H1 (cell line): ENCODE results near the gene VPS51. TPM values are rescaled to one million over a fixed set of nuclear protein-coding genes. Genes with fewer than 3 reads are reported as not detected.

ENCODE experiments used
- CTCF ChIA-PET: fragments of 300-600 bp; sonication (Branson Sonifier 250); formaldehyde crosslinking; loops from one replicate; lab custom pipeline; 2021; ENCODE audit not compliant: partially characterized antibody; lab: Charles Lee
- POLR2A ChIA-PET: fragments of 300-600 bp; sonication (Branson Sonifier 250); formaldehyde crosslinking; loops from one replicate; lab custom pipeline; 2021; ENCODE audit warnings: inconsistent platforms; ENCODE audit not compliant: partially characterized antibody; lab: Charles Lee
- DNase-seq, 2 experiments: peaks; one replicate each; pipeline versions ENCODE4 v3.0.0 to v3.0.0-alpha.2; 2010 to 2022; ENCODE audit warnings: low spot score in 2 of 2, low read depth in 1 of 2, mixed read lengths in 1 of 2
- FAIRE-seq: peaks from 2 replicates; lab custom pipeline; 2011; peaks lifted over from hg19 to GRCh38; lab: Jason Lieb, UNC
- H2AFZ ChIP-seq: 2 replicates; pipeline ENCODE4 v1.8.1; 2012; ENCODE audit warnings: low read length, inconsistent platforms
- H2AK5ac ChIP-seq: 2 replicates; pipeline ENCODE4 v1.6.1; 2013; ENCODE audit warnings: low read depth, low read length
- H2BK120ac ChIP-seq: replicated peaks from 2 replicates; pipeline ENCODE3; 2013; ENCODE audit warnings: low read depth, low read length, inconsistent platforms
- H2BK12ac ChIP-seq: 2 replicates; pipeline ENCODE4 v1.6.1; 2013; ENCODE audit warnings: low read depth, low read length
- H2BK15ac ChIP-seq: 2 replicates; pipeline ENCODE4 v1.6.1; 2013; ENCODE audit warnings: low read length
- H2BK20ac ChIP-seq: 2 replicates; pipeline ENCODE4 v1.6.1; 2013; ENCODE audit warnings: low read length
- H2BK5ac ChIP-seq: 2 replicates; pipeline ENCODE4 v1.6.1; 2013; ENCODE audit warnings: low read depth, low read length
- H3K14ac ChIP-seq: 2 replicates; pipeline ENCODE4 v1.6.1; 2013; ENCODE audit warnings: inconsistent platforms; ENCODE audit not compliant: insufficient read length
- H3K18ac ChIP-seq: 2 replicates; pipeline ENCODE4 v1.6.1; 2013; ENCODE audit warnings: low read length; ENCODE audit errors: extremely low read depth
- H3K23ac ChIP-seq: 2 replicates; pipeline ENCODE4 v1.6.1; 2013; ENCODE audit warnings: inconsistent platforms; ENCODE audit not compliant: insufficient read length
- H3K23me2 ChIP-seq: 2 replicates; pipeline ENCODE4 v1.6.1; 2013; ENCODE audit warnings: low read depth, low read length
- H3K27ac ChIP-seq: 2 replicates; pipeline ENCODE4 v1.6.1; 2011; ENCODE audit warnings: low read depth, low read length, inconsistent platforms
- H3K27me3 ChIP-seq, 4 experiments: replicated peaks in 1 of 4; 1 replicate in 1 of 4; 2 replicates in 3 of 4; pipeline versions ENCODE4 v1.6.1 to v1.8.1; 2011 to 2013; ENCODE audit warnings: low read length in 3 of 4, mild to moderate bottlenecking in 3 of 4, inconsistent platforms in 2 of 4, mixed read lengths in 2 of 4, moderate library complexity in 1 of 4; ENCODE audit not compliant: control insufficient read depth in 3 of 4, insufficient read depth in 3 of 4; ENCODE audit errors: extremely low read depth in 1 of 4
- H3K36me3 ChIP-seq, 4 experiments: 2 replicates each; pipeline versions ENCODE4 v1.6.1 to v1.8.1; 2011 to 2013; ENCODE audit warnings: mild to moderate bottlenecking in 4 of 4, low read length in 3 of 4, moderate library complexity in 2 of 4, control low read depth in 1 of 4, inconsistent platforms in 1 of 4; ENCODE audit not compliant: insufficient read depth in 4 of 4, control insufficient read depth in 2 of 4
- H3K4ac ChIP-seq: replicated peaks from 2 replicates; pipeline ENCODE3; 2013; ENCODE audit warnings: low read length, low read depth, mixed read lengths, inconsistent platforms; ENCODE audit not compliant: insufficient read length
- H3K4me1 ChIP-seq, 4 experiments: replicated peaks in 1 of 4; 1 replicate in 1 of 4; 2 replicates in 3 of 4; pipeline versions ENCODE4 v1.6.1 to v1.8.1; 2011 to 2013; ENCODE audit warnings: low read length in 3 of 4, inconsistent platforms in 2 of 4, mixed read lengths in 1 of 4; ENCODE audit not compliant: insufficient read depth in 4 of 4, control insufficient read depth in 3 of 4
- H3K4me2 ChIP-seq, 2 experiments: 2 replicates each; pipeline versions ENCODE4 v1.6.1 to v1.8.1; 2011 to 2013; ENCODE audit warnings: low read depth in 2 of 2, low read length in 2 of 2, control low read depth in 1 of 2, inconsistent platforms in 1 of 2, mild to moderate bottlenecking in 1 of 2; ENCODE audit not compliant: insufficient read depth in 1 of 2
- H3K4me3 ChIP-seq, 4 experiments: fragments of 200-600, 300-600 bp in 1 of 4; sonication (generic), shearing (Covaris generic), sonication (Bioruptor Twin) in 1 of 4; 2 replicates each; pipeline versions ENCODE4 v1.5.1 to v1.8.1; 2011 to 2016; ENCODE audit warnings: low read length in 4 of 4, low read depth in 3 of 4, control low read depth in 2 of 4, inconsistent platforms in 2 of 4, mild to moderate bottlenecking in 2 of 4, mixed read lengths in 1 of 4, moderate library complexity in 1 of 4; ENCODE audit not compliant: insufficient read depth in 2 of 4; ENCODE audit errors: extremely low read depth in 1 of 4
- H3K56ac ChIP-seq: replicated peaks from 2 replicates; pipeline ENCODE3; 2013; ENCODE audit warnings: low read depth, mild to moderate bottlenecking, mixed read lengths, low read length, inconsistent platforms; ENCODE audit not compliant: insufficient read length
- H3K79me1 ChIP-seq: 2 replicates; pipeline ENCODE4 v1.6.1; 2013; ENCODE audit warnings: low read depth, low read length, control low read depth
- H3K79me2 ChIP-seq, 2 experiments: 2 replicates each; pipeline versions ENCODE4 v1.6.1 to v1.8.1; 2012 to 2013; ENCODE audit warnings: low read length in 2 of 2, mild to moderate bottlenecking in 2 of 2, inconsistent platforms in 1 of 2; ENCODE audit not compliant: insufficient read depth in 2 of 2, control insufficient read depth in 1 of 2
- H3K9ac ChIP-seq, 4 experiments: replicated peaks in 1 of 4; 1 replicate in 1 of 4; 2 replicates in 3 of 4; pipeline versions ENCODE4 v1.6.1 to v1.8.1; 2011 to 2013; ENCODE audit warnings: low read depth in 3 of 4, low read length in 3 of 4, control low read depth in 2 of 4, mild to moderate bottlenecking in 2 of 4, moderate library complexity in 2 of 4, inconsistent platforms in 1 of 4; ENCODE audit errors: extremely low read depth in 1 of 4
- H3K9me3 ChIP-seq, 2 experiments: 2 replicates each; pipeline versions ENCODE4 v1.6.1 to v1.8.1; 2012 to 2013; ENCODE audit warnings: mild to moderate bottlenecking in 2 of 2, moderate library complexity in 2 of 2, control low read depth in 1 of 2, inconsistent platforms in 1 of 2, low read depth in 1 of 2, low read length in 1 of 2, mixed read lengths in 1 of 2; ENCODE audit not compliant: insufficient read depth in 2 of 2
- H4K20me1 ChIP-seq, 2 experiments: replicated peaks in 1 of 2; 2 replicates each; pipeline versions ENCODE3 to v1.8.1; 2011 to 2013; ENCODE audit warnings: inconsistent platforms in 2 of 2, low read length in 2 of 2, mild to moderate bottlenecking in 1 of 2; ENCODE audit not compliant: insufficient read depth in 2 of 2, control insufficient read depth in 1 of 2
- H4K5ac ChIP-seq: 2 replicates; pipeline ENCODE4 v1.6.1; 2013; ENCODE audit warnings: low read length, low read depth, mixed read lengths, inconsistent platforms; ENCODE audit not compliant: insufficient read length
- H4K8ac ChIP-seq: 2 replicates; pipeline ENCODE4 v1.8.0; 2013; ENCODE audit warnings: mild to moderate bottlenecking, moderate library complexity, low read length, inconsistent platforms; ENCODE audit not compliant: insufficient read depth; ENCODE audit errors: extremely low read depth
- H4K91ac ChIP-seq: replicated peaks from 2 replicates; pipeline ENCODE3; 2013; ENCODE audit warnings: low read length, mixed read lengths, inconsistent platforms; ENCODE audit not compliant: insufficient read length
- CHD1 ChIP-seq: IDR thresholded peaks from 2 replicates; pipeline ENCODE4 v1.6.1; 2012; ENCODE audit warnings: low read depth, low read length, improper control_type of control experiment
- EZH2 ChIP-seq: fragments of 200-600 bp; sonication (generic); IDR thresholded peaks from 2 replicates; pipeline ENCODE4 v1.7.1; 2012; ENCODE audit warnings: low read depth, mild to moderate bottlenecking, moderate library complexity, low read length, inconsistent platforms; ENCODE audit not compliant: severe bottlenecking
- JUN ChIP-seq: IDR thresholded peaks from 2 replicates; pipeline ENCODE4 v1.6.1; 2011; ENCODE audit warnings: low read depth, mild to moderate bottlenecking, improper control_type of control experiment, low read length
- PHF8 ChIP-seq: fragments of 200-600 bp; sonication (generic); conservative IDR thresholded peaks from 2 replicates; pipeline ENCODE4 v1.7.1; 2012; ENCODE audit warnings: low read depth, mild to moderate bottlenecking, inconsistent platforms, low read length, moderate library complexity
- POU5F1 ChIP-seq: IDR thresholded peaks from 2 replicates; pipeline ENCODE4 v1.6.1; 2011; ENCODE audit warnings: low read depth, mild to moderate bottlenecking, low read length, moderate library complexity
- RBBP5 ChIP-seq: IDR thresholded peaks from 2 replicates; pipeline ENCODE4 v1.7.1; 2012; ENCODE audit warnings: low read depth, mild to moderate bottlenecking, inconsistent platforms, low read length, moderate library complexity, borderline replicate concordance
- RNF2 ChIP-seq: fragments of 200-900, 300-1000 bp; sonication (generic); IDR thresholded peaks from 2 replicates; pipeline ENCODE4 v1.7.1; 2016; ENCODE audit warnings: borderline replicate concordance, low read depth, mild to moderate bottlenecking, antibody characterized with exemption, low read length; ENCODE audit not compliant: poor library complexity, severe bottlenecking; ENCODE audit errors: missing control alignments
- SIN3A ChIP-seq, 2 experiments: IDR thresholded peaks in 1 of 2; conservative IDR thresholded peaks in 1 of 2; 2 replicates each; pipeline ENCODE4 v1.6.1; 2011 to 2012; ENCODE audit warnings: low read length in 2 of 2, improper control_type of control experiment in 1 of 2, low read depth in 1 of 2, mild to moderate bottlenecking in 1 of 2
- TBP ChIP-seq: IDR thresholded peaks from 2 replicates; pipeline ENCODE4 v1.6.1; 2011; ENCODE audit warnings: low read depth, low read length, improper control_type of control experiment
- WGBS, 2 experiments: shearing (Covaris generic) in 1 of 2; methylation state at CpG; one replicate each; pipeline versions ENCODE4 v1.1.6 to v1.1.7; 2013 to 2015; ENCODE audit warnings: low lambda C conversion rate in 2 of 2, mixed read lengths in 2 of 2, inconsistent platforms in 1 of 2, low coverage in 1 of 2, missing lambda C conversion rate in 1 of 2; ENCODE audit not compliant: insufficient replicate concordance in 2 of 2, insufficient coverage in 1 of 2, insufficient read length in 1 of 2; ENCODE audit errors: extremely low coverage in 1 of 2, missing lambda C conversion rate in 1 of 2; 5-methylcytosine and 5-hydroxymethylcytosine counted together
- polyA plus RNA-seq, 7 experiments: library from polyadenylated mRNA; depleted of rRNA in 3 of 7; stranded (reverse) in 5 of 7; unstranded in 2 of 7; fragments of >200 nt in 5 of 7; fragments of 200-250 nt in 2 of 7; gene quantifications; 1 replicate in 5 of 7; 2 replicates in 1 of 7; 4 replicates in 1 of 7; pipeline versions ENCODE4 v1.2.1 to v1.2.3, GENCODE V29; 2011 to 2013; ENCODE audit warnings: missing spikeins in 2 of 7, mixed read lengths in 2 of 7
- total RNA-seq: library from RNA; stranded (reverse); fragmentation: NEBNext Ultra II Directional; extraction: Animal tissue kit (Norgen Biotek cat#: 25700); gene quantifications from 2 replicates; pipeline ENCODE4 v1.2.1, GENCODE V29; 2021
- TF ChIP-seq, protein P1 (sequence below): IDR thresholded peaks from 2 replicates; pipeline ENCODE4 v1.6.1; 2012; ENCODE audit warnings: inconsistent platforms
- TF ChIP-seq, protein P2 (sequence below): IDR thresholded peaks from 2 replicates; pipeline ENCODE4 v1.6.1; 2012; ENCODE audit warnings: low read length, inconsistent platforms

The VPS51 gene
- total and polyA plus RNA-seq, 2 of the 8 experiments (the other 6 are each of a cell fraction or from before 2014, with no cell fraction given) = 97.4 to 142 TPM

- H3K79me2 ChIP-seq = no peaks in the 10 kb centered on the region
- no peaks in the 10 kb centered on the region for H3K9me3 ChIP-seq
- no peak overlapping the region for H2BK12ac ChIP-seq
- no peak overlapping the region for H2BK120ac ChIP-seq
- no peak overlapping the region for H4K8ac ChIP-seq
- no peaks in the 10 kb centered on the region for H3K79me1 ChIP-seq
- no peak overlapping the region for H4K5ac ChIP-seq
- H3K4ac ChIP-seq = no peak overlapping the region
- no peak overlapping the region for H2AK5ac ChIP-seq
- ChIA-PET CTCF (interaction anchor here (0.9 kb wide), 1 partner anchor 24 kb away, joined by 4 read pairs; the partner anchor contains the start of gene CAPN1), POLR2A (interaction anchor here (1.4 kb wide), 1 partner anchor 31 kb away, joined by 3 read pairs; no protein-coding TSS in a partner anchor)
- DNase-seq (no peak), FAIRE-seq (no peak)
- no peak overlapping the region for H2BK20ac ChIP-seq
- H2AFZ ChIP-seq = no peak overlapping the region
- whole genome bisulfite sequencing, 2 experiments = 88% methylated on average over 3 of the region's 3 CpGs; no CpG with 5 or more reads in 1 of the 2 experiments
- no peak overlapping the region for H3K56ac ChIP-seq
- H3K36me3 ChIP-seq = no peaks in the 10 kb centered on the region
- H3K4me3 ChIP-seq = no peak overlapping the region
- H3K23ac ChIP-seq = no peak overlapping the region
- H3K4me1 ChIP-seq = no peaks in the 10 kb centered on the region
- no peaks in the 10 kb centered on the region for H3K23me2 ChIP-seq
- no peak overlapping the region for H3K14ac ChIP-seq
- no peak overlapping the region for H3K27ac ChIP-seq
- no peak overlapping the region for H4K91ac ChIP-seq
- H3K4me2 ChIP-seq = no peak overlapping the region
- no peak overlapping the region for H2BK5ac ChIP-seq
- H3K9ac ChIP-seq = no peak overlapping the region
- no peak overlapping the region for H2BK15ac ChIP-seq
- H3K18ac ChIP-seq = no peak overlapping the region
- H3K27me3 ChIP-seq = no peaks in the 10 kb centered on the region
- no peaks in the 10 kb centered on the region for H4K20me1 ChIP-seq
- TF ChIP-seq JUN = no peak
- TF ChIP-seq, protein P1, sequence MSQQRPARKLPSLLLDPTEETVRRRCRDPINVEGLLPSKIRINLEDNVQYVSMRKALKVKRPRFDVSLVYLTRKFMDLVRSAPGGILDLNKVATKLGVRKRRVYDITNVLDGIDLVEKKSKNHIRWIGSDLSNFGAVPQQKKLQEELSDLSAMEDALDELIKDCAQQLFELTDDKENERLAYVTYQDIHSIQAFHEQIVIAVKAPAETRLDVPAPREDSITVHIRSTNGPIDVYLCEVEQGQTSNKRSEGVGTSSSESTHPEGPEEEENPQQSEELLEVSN = no peak
- TF ChIP-seq RBBP5 = no peak
- no peak for TF ChIP-seq RNF2
- TF ChIP-seq SIN3A (conservative IDR thresholded peaks at IDR 0.05 in 1 of 2, IDR thresholded peaks at IDR 0.05 in 1 of 2; ENCODE audit: low read depth in 1 of 2, low read length in 2 of 2) = no peak
- no peak for TF ChIP-seq EZH2
- no peak for TF ChIP-seq TBP
- no peak for TF ChIP-seq POU5F1
- TF ChIP-seq CHD1 = no peak
- TF ChIP-seq, protein P2, sequence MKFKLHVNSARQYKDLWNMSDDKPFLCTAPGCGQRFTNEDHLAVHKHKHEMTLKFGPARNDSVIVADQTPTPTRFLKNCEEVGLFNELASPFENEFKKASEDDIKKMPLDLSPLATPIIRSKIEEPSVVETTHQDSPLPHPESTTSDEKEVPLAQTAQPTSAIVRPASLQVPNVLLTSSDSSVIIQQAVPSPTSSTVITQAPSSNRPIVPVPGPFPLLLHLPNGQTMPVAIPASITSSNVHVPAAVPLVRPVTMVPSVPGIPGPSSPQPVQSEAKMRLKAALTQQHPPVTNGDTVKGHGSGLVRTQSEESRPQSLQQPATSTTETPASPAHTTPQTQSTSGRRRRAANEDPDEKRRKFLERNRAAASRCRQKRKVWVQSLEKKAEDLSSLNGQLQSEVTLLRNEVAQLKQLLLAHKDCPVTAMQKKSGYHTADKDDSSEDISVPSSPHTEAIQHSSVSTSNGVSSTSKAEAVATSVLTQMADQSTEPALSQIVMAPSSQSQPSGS = no peak
- no peak for TF ChIP-seq PHF8
These were observed 61.3 kb downstream of the VPS51 start for GRCh38 chr11:65157336-65157735.
